Uterine smooth muscle cell (primary cell): ENCODE results near the gene TGM4. TPM values are rescaled to one million over a fixed set of nuclear protein-coding genes. Genes with fewer than 3 reads are reported as not detected.

Experiments
- total RNA-seq: library from RNA; depleted of rRNA; stranded (reverse); fragments of >200 nt; gene quantifications from 2 replicates; pipeline ENCODE4 v1.2.3, GENCODE V29; 2014

TGM4 gene
- total RNA-seq: not detected in 2 replicates

DNA sequence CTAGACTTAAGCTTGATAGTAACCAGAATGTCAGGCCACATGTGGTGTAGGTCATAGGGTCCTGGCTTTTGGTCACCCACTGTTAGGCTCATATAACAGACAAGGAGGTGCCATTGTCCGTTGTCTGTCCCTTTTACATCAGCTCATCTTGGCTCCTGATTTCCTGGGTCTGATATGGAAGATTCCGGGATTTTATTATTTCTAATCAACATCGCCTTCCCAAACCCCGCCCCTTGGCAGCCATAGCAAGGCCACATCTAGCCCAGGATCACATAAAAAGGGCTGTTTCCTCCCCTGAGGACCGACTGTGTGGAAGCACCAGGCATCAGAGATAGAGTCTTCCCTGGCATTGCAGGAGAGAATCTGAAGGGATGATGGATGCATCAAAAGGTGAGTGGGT, at the start of gene TGM4:
TGM4 (plus strand) TSS at position 301 of the 400 bp plus-strand sequence; CDS start at position 372, 71 bp downstream.

DNA sequence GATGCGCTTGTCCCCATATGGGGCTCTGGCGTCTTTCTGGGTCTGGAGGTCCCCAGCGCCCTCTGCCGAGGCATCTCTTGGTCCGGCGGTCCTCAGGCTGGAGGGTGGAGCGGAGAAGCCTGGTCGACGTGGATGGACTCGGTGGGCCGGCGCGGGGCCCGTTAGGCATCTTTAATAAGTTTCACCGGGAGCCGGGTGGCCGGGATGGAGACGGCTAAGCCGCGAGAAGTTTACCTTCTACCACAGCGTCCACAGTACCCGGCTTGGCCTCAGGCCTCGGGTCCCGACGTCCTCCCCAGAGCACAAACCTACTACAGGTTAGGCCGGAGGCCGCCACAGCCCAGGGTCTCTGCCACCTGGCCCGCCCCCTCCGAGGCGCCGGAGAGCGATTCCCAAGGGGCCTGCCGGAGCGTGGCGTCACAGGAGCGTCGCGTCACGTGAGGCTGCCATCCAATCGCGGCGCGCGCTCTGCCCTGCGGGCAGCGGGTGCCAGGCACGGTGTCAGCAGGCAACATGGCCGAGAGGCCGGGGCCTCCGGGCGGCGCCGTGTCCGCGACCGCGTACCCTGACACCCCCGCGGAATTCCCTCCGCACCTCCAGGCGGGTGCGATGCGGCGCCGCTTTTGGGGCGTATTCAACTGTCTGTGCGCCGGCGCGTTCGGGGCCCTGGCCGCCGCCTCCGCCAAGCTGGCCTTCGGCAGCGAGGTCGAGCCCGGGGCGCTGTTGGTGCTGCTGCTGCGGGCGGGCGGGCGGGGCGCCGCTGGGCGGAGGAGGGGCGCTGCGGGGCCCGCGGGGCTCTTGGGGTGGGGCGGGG, 12.8 kb upstream of the TGM4 start, which contains the start of gene TMEM42:
TMEM42 (plus strand) TSS at position 501 of the 814 bp plus-strand sequence; CDS start at position 514, 13 bp downstream.

Other genes with a start within 250 kb of the TGM4 start
- 18.3 and 18.9 TPM in 2 replicates for gene ZNF197, start 249.6 kb upstream of the TGM4 start, total RNA-seq
- gene ZNF35, start 225.9 kb upstream of the TGM4 start, total RNA-seq: 9.0 and 14.4 TPM in 2 replicates
- gene ZNF502, start 161.9 kb upstream of the TGM4 start, total RNA-seq: 4.7 and 5.8 TPM in 2 replicates
- 7.1 and 8.1 TPM in 2 replicates for gene ZNF501, start 145.0 kb upstream of the TGM4 start, total RNA-seq
- gene KIAA1143, start 113.0 kb upstream of the TGM4 start, total RNA-seq: 17.4 and 19.5 TPM in 2 replicates
- gene KIF15, start 112.8 kb upstream of the TGM4 start, total RNA-seq: 7.4 and 27.2 TPM in 2 replicates
- gene TMEM42, start 12.7 kb upstream of the TGM4 start, total RNA-seq: 11.8 and 23.1 TPM in 2 replicates
- 30.6 and 32.3 TPM in 2 replicates for gene ZDHHC3, start 101.6 kb downstream of the TGM4 start, total RNA-seq
- 62.6 and 73.3 TPM in 2 replicates for gene EXOSC7, start 101.6 kb downstream of the TGM4 start, total RNA-seq
- gene CLEC3B, start 151.7 kb downstream of the TGM4 start, total RNA-seq: 0.25 TPM in 1 of 2 replicates, not detected in the other